Mesenchymal stem cell (in vitro differentiated cells and primary cell): Measurements from ENCODE around the gene GRAMD4.

Experiments used
- DNase-seq: peaks from one replicate; pipeline ENCODE4 v3.0.0-alpha.2; 2013
- H2AFZ ChIP-seq: one replicate; pipeline ENCODE4 v1.6.1; 2013; ENCODE audit warnings: low read depth, mild to moderate bottlenecking, control low read depth, inconsistent platforms, low read length, moderate library complexity
- H2AK5ac ChIP-seq: 2 replicates; pipeline ENCODE4 v1.6.1; 2013; ENCODE audit warnings: low read length, moderate library complexity, mild to moderate bottlenecking, inconsistent platforms; ENCODE audit not compliant: severe bottlenecking
- H2BK120ac ChIP-seq: one replicate; pipeline ENCODE4 v1.6.1; 2013; ENCODE audit warnings: low read depth, mild to moderate bottlenecking, inconsistent platforms, low read length, moderate library complexity
- H2BK12ac ChIP-seq, 2 experiments: one replicate each; pipeline ENCODE4 v1.6.1; 2013; ENCODE audit warnings: inconsistent platforms in 2 of 2, low read length in 2 of 2, mild to moderate bottlenecking in 2 of 2, moderate library complexity in 2 of 2, control low read depth in 1 of 2
- H2BK15ac ChIP-seq: one replicate; pipeline ENCODE4 v1.6.1; 2013; ENCODE audit warnings: mild to moderate bottlenecking, low read depth, inconsistent platforms; ENCODE audit not compliant: poor library complexity, severe bottlenecking
- H2BK5ac ChIP-seq: 2 replicates; pipeline ENCODE4 v1.6.1; 2013; ENCODE audit warnings: low read depth, mild to moderate bottlenecking, low read length, control low read depth, inconsistent platforms; ENCODE audit not compliant: poor library complexity, severe bottlenecking
- H3K14ac ChIP-seq, 2 experiments: one replicate each; pipeline ENCODE4 v1.6.1; 2013; ENCODE audit warnings: inconsistent platforms in 2 of 2, low read length in 2 of 2, control low read depth in 1 of 2, mild to moderate bottlenecking in 1 of 2, moderate library complexity in 1 of 2
- H3K18ac ChIP-seq, 2 experiments: one replicate each; pipeline ENCODE4 v1.6.1; 2013; ENCODE audit warnings: inconsistent platforms in 2 of 2, low read length in 2 of 2, control low read depth in 1 of 2, low read depth in 1 of 2, mild to moderate bottlenecking in 1 of 2
- H3K23ac ChIP-seq, 2 experiments: one replicate each; pipeline ENCODE4 v1.6.1; 2013; ENCODE audit warnings: inconsistent platforms in 2 of 2, low read length in 2 of 2, mild to moderate bottlenecking in 2 of 2, moderate library complexity in 2 of 2, control low read depth in 1 of 2
- H3K27ac ChIP-seq: 2 replicates; pipeline ENCODE4 v1.5.1; 2013; ENCODE audit warnings: mild to moderate bottlenecking, moderate library complexity, low read length, control low read depth, inconsistent platforms; ENCODE audit not compliant: poor library complexity, severe bottlenecking
- H3K27me3 ChIP-seq, 2 experiments: 2 replicates each; pipeline versions ENCODE4 v1.6.1 to v1.7.0; 2013; ENCODE audit warnings: low read length in 2 of 2, mild to moderate bottlenecking in 2 of 2, moderate library complexity in 2 of 2, control low read depth in 1 of 2, inconsistent platforms in 1 of 2; ENCODE audit not compliant: control insufficient read depth in 1 of 2, insufficient read depth in 1 of 2
- H3K36me3 ChIP-seq, 2 experiments: 2 replicates each; pipeline versions ENCODE4 v1.6.1 to v1.7.0; 2013; ENCODE audit warnings: low read length in 2 of 2, control low read depth in 1 of 2, inconsistent platforms in 1 of 2, low read depth in 1 of 2, mild to moderate bottlenecking in 1 of 2; ENCODE audit not compliant: insufficient read depth in 2 of 2, control insufficient read depth in 1 of 2
- H3K4ac ChIP-seq, 2 experiments: one replicate each; pipeline ENCODE4 v1.6.1; 2013; ENCODE audit warnings: inconsistent platforms in 2 of 2, low read length in 2 of 2, mild to moderate bottlenecking in 2 of 2, moderate library complexity in 2 of 2, control low read depth in 1 of 2, low read depth in 1 of 2
- H3K4me1 ChIP-seq: 2 replicates; pipeline ENCODE4 v1.6.1; 2013; ENCODE audit warnings: low read depth, low read length, control low read depth; ENCODE audit not compliant: control insufficient read depth, insufficient read depth
- H3K4me2 ChIP-seq: 2 replicates; pipeline ENCODE4 v1.6.1; 2013; ENCODE audit warnings: low read length, mild to moderate bottlenecking, inconsistent platforms; ENCODE audit not compliant: poor library complexity, severe bottlenecking
- H3K4me3 ChIP-seq, 2 experiments: 2 replicates each; pipeline versions ENCODE4 v1.5.1 to v1.7.0; 2013; ENCODE audit warnings: low read length in 2 of 2, mild to moderate bottlenecking in 2 of 2, control low read depth in 1 of 2, low read depth in 1 of 2; ENCODE audit not compliant: insufficient read depth in 1 of 2
- H3K79me1 ChIP-seq: replicated peaks from 2 replicates; pipeline ENCODE4 v1.6.1; 2013; ENCODE audit warnings: mild to moderate bottlenecking, control low read depth, low read length, inconsistent platforms; ENCODE audit not compliant: poor library complexity, severe bottlenecking
- H3K9ac ChIP-seq: 2 replicates; pipeline ENCODE4 v1.7.0; 2013; ENCODE audit warnings: mild to moderate bottlenecking, low read length, moderate library complexity
- H3K9me3 ChIP-seq: 2 replicates; pipeline ENCODE4 v1.7.0; 2013; ENCODE audit warnings: mild to moderate bottlenecking, low read length; ENCODE audit not compliant: control insufficient read depth
- H4K8ac ChIP-seq: one replicate; pipeline ENCODE4 v1.6.1; 2013; ENCODE audit warnings: inconsistent platforms, mild to moderate bottlenecking, low read length, moderate library complexity
- H4K91ac ChIP-seq: one replicate; pipeline ENCODE4 v1.6.1; 2013; ENCODE audit warnings: mild to moderate bottlenecking, low read length, inconsistent platforms
- WGBS: methylation state at CpG from one replicate; pipeline ENCODE4 v1.1.7; 2013; ENCODE audit warnings: mixed read lengths; 5-methylcytosine and 5-hydroxymethylcytosine counted together

The GRAMD4 gene

GRCh38 chr22:46652081-46652846 is 32.1 kb downstream of the GRAMD4 start:
- no peak overlapping the region for H4K8ac ChIP-seq
- no peak overlapping the region for H2AFZ ChIP-seq
- no peak overlapping the region for H2BK5ac ChIP-seq
- peaks cover 0 to 14% of the 10 kb centered on the region in 2 experiments for H3K36me3 ChIP-seq
- DNase-seq, result peak; percentile 15
- peak overlapping the region; percentile 63 for H3K9ac ChIP-seq
- H3K14ac ChIP-seq, result peak overlapping the region in 1 of 2 experiments; percentile 66
- H3K4me2 ChIP-seq, result no peak overlapping the region
- H3K9me3 ChIP-seq, result no peaks in the 10 kb centered on the region
- peak overlapping the region; percentile 43 for H2AK5ac ChIP-seq
- no peak overlapping the region for H2BK120ac ChIP-seq
- peak overlapping the region in 1 of 2 experiments; percentile 31 for H2BK12ac ChIP-seq
- H3K27ac ChIP-seq, result no peak overlapping the region
- H3K18ac ChIP-seq, result peak overlapping the region; percentile 63 to 67
- H4K91ac ChIP-seq, result peak overlapping the region; percentile 43
- H3K23ac ChIP-seq, result no peak overlapping the region
- H3K4me1 ChIP-seq, result peaks cover 30% of the 10 kb centered on the region
- peaks cover 38% of the 10 kb centered on the region for H3K79me1 ChIP-seq
- H3K4me3 ChIP-seq, result peak overlapping the region in 1 of 2 experiments; percentile 66
- no peaks in the 10 kb centered on the region for H3K27me3 ChIP-seq
- no peak overlapping the region for H2BK15ac ChIP-seq
- H3K4ac ChIP-seq, result no peak overlapping the region
- 63% methylated on average over 22 of the region's 22 CpGs for WGBS

GRCh38 chr22:46652847-46653331 is 32.7 kb downstream of the GRAMD4 start:
- H3K4me2 ChIP-seq, result peak overlapping the region; percentile 30
- DNase-seq, result peak; percentile 25
- peak overlapping the region; percentile 28 to 46 for H3K18ac ChIP-seq
- H3K9ac ChIP-seq, result peak overlapping the region; percentile 63
- H2BK12ac ChIP-seq, result no peak overlapping the region
- no peak overlapping the region for H4K91ac ChIP-seq
- peaks cover 0 to 11% of the 10 kb centered on the region in 2 experiments for H3K36me3 ChIP-seq
- no peaks in the 10 kb centered on the region for H3K9me3 ChIP-seq
- H3K27ac ChIP-seq, result no peak overlapping the region
- peaks cover 32% of the 10 kb centered on the region for H3K79me1 ChIP-seq
- H3K23ac ChIP-seq, result no peak overlapping the region
- H2BK15ac ChIP-seq, result peak overlapping the region; percentile 63
- H3K14ac ChIP-seq, result no peak overlapping the region
- no peak overlapping the region for H2BK5ac ChIP-seq
- peak overlapping the region; percentile 43 for H2AK5ac ChIP-seq
- H3K4ac ChIP-seq, result no peak overlapping the region
- H3K4me3 ChIP-seq, result peak overlapping the region in 1 of 2 experiments; percentile 66
- peaks cover 29% of the 10 kb centered on the region for H3K4me1 ChIP-seq
- H2AFZ ChIP-seq, result no peak overlapping the region
- no peaks in the 10 kb centered on the region for H3K27me3 ChIP-seq
- no peak overlapping the region for H2BK120ac ChIP-seq
- no peak overlapping the region for H4K8ac ChIP-seq
- 82% methylated on average over 23 of the region's 23 CpGs for WGBS

GRCh38 chr22:46653596-46653995 is 33.4 kb downstream of the GRAMD4 start:
- Histone ChIP-seq H2BK120ac (no peak overlapping the region), H2AFZ (no peak overlapping the region)

GRCh38 chr22:46654426-46654825 is 34.2 kb downstream of the GRAMD4 start:
- Histone ChIP-seq H2AK5ac (no peak overlapping the region), H3K4me2 (no peak overlapping the region), H2BK120ac (no peak overlapping the region), H3K9ac (no peak overlapping the region), H3K14ac (no peak overlapping the region), H4K91ac (no peak overlapping the region), H3K4me1 (peaks cover 27% of the 10 kb centered on the region), H3K79me1 (peaks cover 28% of the 10 kb centered on the region), H2AFZ (no peak overlapping the region), H2BK15ac (no peak overlapping the region), H3K27ac (no peak overlapping the region), H4K8ac (no peak overlapping the region), H3K36me3 (peaks cover 0 to 21% of the 10 kb centered on the region in 2 experiments), H3K9me3 (no peaks in the 10 kb centered on the region), H2BK12ac (no peak overlapping the region), H3K4ac (no peak overlapping the region), H3K23ac (no peak overlapping the region), H2BK5ac (no peak overlapping the region), H3K4me3 (no peak overlapping the region), H3K27me3 (no peaks in the 10 kb centered on the region), H3K18ac (no peak overlapping the region)
- DNase-seq, result no peak
- 94% methylated on average over 16 of the region's 17 CpGs for WGBS

More at GRCh38 chr22:46653596-46653995, 33.4 kb downstream of the GRAMD4 start:
- peak overlapping the region in 1 of 2 experiments; percentile 5 for H3K14ac ChIP-seq
- H3K9me3 ChIP-seq, result no peaks in the 10 kb centered on the region
- peaks cover 32% of the 10 kb centered on the region for H3K79me1 ChIP-seq
- no peak overlapping the region for H3K23ac ChIP-seq
- peak overlapping the region in 1 of 2 experiments; percentile 66 for H3K4me3 ChIP-seq
- no peak overlapping the region for H3K9ac ChIP-seq
- peak overlapping the region in 1 of 2 experiments; percentile 15 for H3K4ac ChIP-seq
- H3K4me2 ChIP-seq, result no peak overlapping the region
- H4K8ac ChIP-seq, result no peak overlapping the region
- H2AK5ac ChIP-seq, result peak overlapping the region; percentile 2
- H3K18ac ChIP-seq, result no peak overlapping the region
- whole genome bisulfite sequencing, result 88% methylated on average over 8 of the region's 8 CpGs
- H2BK15ac ChIP-seq, result no peak overlapping the region
- no peak overlapping the region for H2BK5ac ChIP-seq
- DNase-seq, result no peak
- peaks cover 0 to 13% of the 10 kb centered on the region in 2 experiments for H3K36me3 ChIP-seq
- no peak overlapping the region for H4K91ac ChIP-seq
- H2BK12ac ChIP-seq, result peak overlapping the region in 1 of 2 experiments; percentile 40
- no peaks in the 10 kb centered on the region for H3K27me3 ChIP-seq
- no peak overlapping the region for H3K27ac ChIP-seq
- peaks cover 29% of the 10 kb centered on the region for H3K4me1 ChIP-seq
